ENCODE data around the gene PXMP2.

- no peak for TF ChIP-seq CTCF (IDR thresholded peaks at IDR 0.05)
- TF ChIP-seq EP300 (IDR thresholded peaks at IDR 0.05), result no peak
Observed at GRCh38 chr12:132740313-132740646, 52.9 kb downstream of the PXMP2 start.
